SU-DHL-6 (cell line): ENCODE measurements around the gene WTAP.

Experiments used
- H2AFZ ChIP-seq: fragments of 200-600 bp; sonication (generic); 2 replicates; pipeline ENCODE4 v1.6.1; 2014; ENCODE audit warnings: low read depth, mild to moderate bottlenecking, moderate library complexity, mixed read lengths, antibody characterized with exemption, low read length; ENCODE audit not compliant: severe bottlenecking
- H3F3A ChIP-seq: fragments of 200-600 bp; shearing (Covaris generic); 2 replicates; pipeline ENCODE4 v1.6.0; 2016; ENCODE audit warnings: antibody characterized with exemption, mild to moderate bottlenecking; ENCODE audit not compliant: insufficient read depth
- H3K27ac ChIP-seq: fragments of 200-600 bp; sonication (generic); 2 replicates; pipeline ENCODE4 v1.5.1; 2016; ENCODE audit warnings: low read depth, mild to moderate bottlenecking, low read length, moderate library complexity, mixed read lengths
- H3K27me3 ChIP-seq: fragments of 200-600 bp; sonication (generic), shearing (Covaris generic); 2 replicates; pipeline ENCODE4 v1.6.0; 2014; ENCODE audit warnings: mild to moderate bottlenecking, low read length
- H3K36me3 ChIP-seq: fragments of 200-600 bp; sonication (generic); 2 replicates; pipeline ENCODE4 v1.6.1; 2014; ENCODE audit warnings: mild to moderate bottlenecking, low read length, mixed read lengths
- H3K4me2 ChIP-seq: fragments of 300-600, 200-600 bp; shearing (Covaris generic), sonication (generic); 2 replicates; pipeline ENCODE4 v1.6.0; 2014; ENCODE audit warnings: low read length, low read depth, mild to moderate bottlenecking; ENCODE audit not compliant: poor library complexity, severe bottlenecking
- H3K4me3 ChIP-seq: fragments of 200-600 bp; sonication (generic); 2 replicates; pipeline ENCODE4 v1.5.1; 2014; ENCODE audit warnings: antibody characterized with exemption, low read length, mild to moderate bottlenecking, mixed read lengths; ENCODE audit not compliant: insufficient read depth, poor library complexity, severe bottlenecking
- H3K79me2 ChIP-seq: fragments of 200-600 bp; sonication (generic); 2 replicates; pipeline ENCODE4 v1.6.1; 2014; ENCODE audit warnings: mild to moderate bottlenecking, low read length, moderate library complexity; ENCODE audit not compliant: insufficient read depth
- H3K9ac ChIP-seq: fragments of 200-600 bp; sonication (generic); 2 replicates; pipeline ENCODE4 v1.7.0; 2014; ENCODE audit warnings: mild to moderate bottlenecking, low read length
- H3K9me2 ChIP-seq: fragments of 200-600 bp; sonication (generic); replicated peaks from 2 replicates; pipeline ENCODE4 v1.6.1; 2014; ENCODE audit warnings: low read length; ENCODE audit not compliant: insufficient read depth
- H3K9me3 ChIP-seq: fragments of 200-600 bp; sonication (generic); 2 replicates; pipeline ENCODE4 v1.6.1; 2014; ENCODE audit warnings: low read length, mixed read lengths; ENCODE audit not compliant: insufficient read depth
- H4K20me1 ChIP-seq: fragments of 200-600 bp; sonication (generic); 2 replicates; pipeline ENCODE4 v1.6.1; 2014; ENCODE audit warnings: low read depth, mild to moderate bottlenecking, antibody characterized with exemption, low read length, moderate library complexity, mixed read lengths
- CTCF ChIP-seq: fragments of 200-600 bp; sonication (generic); IDR thresholded peaks from one replicate; pipeline ENCODE4 v1.5.1; 2017; ENCODE audit warnings: antibody characterized with exemption, mild to moderate bottlenecking, low read length, moderate library complexity; ENCODE audit not compliant: insufficient read depth, poor library complexity, severe bottlenecking
- EZH2phosphoT487 ChIP-seq: fragments of 200-600 bp; sonication (generic), shearing (Covaris generic); conservative IDR thresholded peaks from 2 replicates; pipeline ENCODE4 v1.6.1; 2018; ENCODE audit warnings: mild to moderate bottlenecking, antibody characterized with exemption, low read length, moderate library complexity, mixed read lengths

Gene WTAP

GRCh38 chr6:159679091-159680077, 47.9 kb upstream of the WTAP start:
- Histone ChIP-seq H3K36me3 (no peaks in the 10 kb centered on the region; the same call in 1 of the 2 replicates), H3F3A (no peaks in the 10 kb centered on the region), H2AFZ (no peak overlapping the region), H4K20me1 (no peaks in the 10 kb centered on the region), H3K9ac (no peak overlapping the region), H3K27ac (no peak overlapping the region), H3K4me3 (no peak overlapping the region), H3K4me2 (no peak overlapping the region), H3K27me3 (no peaks in the 10 kb centered on the region), H3K9me3 (no peaks in the 10 kb centered on the region), H3K9me2 (no peaks in the 10 kb centered on the region), H3K79me2 (no peaks in the 10 kb centered on the region)
- TF ChIP-seq EZH2phosphoT487 = no peak
- no peak for TF ChIP-seq CTCF

- no peaks in the 10 kb centered on the region for H3K9me3 ChIP-seq
- H3K36me3 ChIP-seq = no peaks in the 10 kb centered on the region; the same call in 1 of the 2 replicates
- H3K4me2 ChIP-seq = no peak overlapping the region
- no peak overlapping the region for H3K27ac ChIP-seq
- H3K4me3 ChIP-seq = no peak overlapping the region
- no peak for TF ChIP-seq CTCF
- no peak for TF ChIP-seq EZH2phosphoT487
- no peaks in the 10 kb centered on the region for H3K27me3 ChIP-seq
- no peaks in the 10 kb centered on the region for H4K20me1 ChIP-seq
- no peaks in the 10 kb centered on the region for H3K79me2 ChIP-seq
- no peak overlapping the region for H3K9ac ChIP-seq
- H2AFZ ChIP-seq = no peak overlapping the region
- H3F3A ChIP-seq = no peaks in the 10 kb centered on the region
- H3K9me2 ChIP-seq = no peaks in the 10 kb centered on the region
These were observed 47.2 kb upstream of the WTAP start for GRCh38 chr6:159680104-159680503.

GRCh38 chr6:159681191-159681880, 46.0 kb upstream of the WTAP start:
- H3K9me2 ChIP-seq = no peaks in the 10 kb centered on the region
- H3K4me2 ChIP-seq = no peak overlapping the region
- H3K9ac ChIP-seq = no peak overlapping the region
- H3K36me3 ChIP-seq = no peaks in the 10 kb centered on the region; the same call in 1 of the 2 replicates
- H3K79me2 ChIP-seq = no peaks in the 10 kb centered on the region
- H4K20me1 ChIP-seq = no peaks in the 10 kb centered on the region
- no peak overlapping the region for H2AFZ ChIP-seq
- no peaks in the 10 kb centered on the region for H3K27me3 ChIP-seq
- H3F3A ChIP-seq = no peaks in the 10 kb centered on the region
- H3K4me3 ChIP-seq = no peak overlapping the region
- no peak for TF ChIP-seq CTCF
- no peak for TF ChIP-seq EZH2phosphoT487
- H3K9me3 ChIP-seq = no peaks in the 10 kb centered on the region
- H3K27ac ChIP-seq = no peak overlapping the region
